Measurements from ENCODE around the gene FUBP1. TPM values are rescaled to one million over a fixed set of nuclear protein-coding genes. Genes with fewer than 3 reads are reported as not detected.

The FUBP1 gene
- total RNA-seq, 1 experiment from 2014 or later: 295 TPM

GRCh38 chr1:77976433-77977076 lies 2.3 kb downstream of the FUBP1 start:
- Histone ChIP-seq H3K4me1 (0 out of 2 replicates have a peak, but pooled peaks cover 8% of the 10 kb centered on the region), H3K27me3 (no peaks in the 10 kb centered on the region), H3K9me3 (replicated peaks) (no peaks in the 10 kb centered on the region), H3K27ac (no peak overlapping the region), H3K36me3 (peaks cover 51% of the 10 kb centered on the region), H3K4me3 (peak overlapping the region; percentile 93)
- DNase-seq: peak in 1 of 2 experiments; percentile 10

- DNase-seq: no peak
- Histone ChIP-seq H3K9me3 (replicated peaks) (no peaks in the 10 kb centered on the region), H3K4me1 (0 out of 2 replicates have a peak, but pooled peaks cover 8% of the 10 kb centered on the region), H3K27me3 (no peaks in the 10 kb centered on the region), H3K27ac (no peak overlapping the region), H3K36me3 (peaks cover 55% of the 10 kb centered on the region), H3K4me3 (peak overlapping the region; percentile 5; the same call in 1 of the 2 replicates)
Observed at GRCh38 chr1:77975907-77976306, 3.0 kb downstream of the FUBP1 start.

GRCh38 chr1:77975386-77975785 lies 3.5 kb downstream of the FUBP1 start:
- 0 out of 2 replicates have a peak, but pooled peaks cover 4% of the 10 kb centered on the region for H3K4me1 ChIP-seq
- H3K9me3 ChIP-seq (replicated peaks): no peaks in the 10 kb centered on the region
- no peaks in the 10 kb centered on the region for H3K27me3 ChIP-seq
- no peak overlapping the region for H3K27ac ChIP-seq
- H3K4me3 ChIP-seq: no peak overlapping the region
- H3K36me3 ChIP-seq: peaks cover 59% of the 10 kb centered on the region
- DNase-seq: no peak

GRCh38 chr1:77972080-77972479 lies 6.8 kb downstream of the FUBP1 start:
- Histone ChIP-seq H3K36me3 (peaks cover 84% of the 10 kb centered on the region), H3K9me3 (replicated peaks) (no peaks in the 10 kb centered on the region), H3K4me1 (0 out of 2 replicates have a peak, but pooled peaks cover 4% of the 10 kb centered on the region), H3K27ac (no peak overlapping the region), H3K4me3 (no peak overlapping the region), H3K27me3 (no peaks in the 10 kb centered on the region)
- no peak for DNase-seq

- peaks cover 86% of the 10 kb centered on the region for H3K36me3 ChIP-seq
- H3K9me3 ChIP-seq (replicated peaks): no peaks in the 10 kb centered on the region
- no peak for DNase-seq
Observed at GRCh38 chr1:77970192-77970591, 8.7 kb downstream of the FUBP1 start.

GRCh38 chr1:77966291-77966690 lies 12.6 kb downstream of the FUBP1 start:
- no peaks in the 10 kb centered on the region for H3K9me3 ChIP-seq (replicated peaks)
- H3K4me3 ChIP-seq: no peak overlapping the region
- peaks cover 97% of the 10 kb centered on the region for H3K36me3 ChIP-seq

More at GRCh38 chr1:77970192-77970591, 8.7 kb downstream of the FUBP1 start:
- Histone ChIP-seq H3K27me3 (no peaks in the 10 kb centered on the region), H3K4me1 (no peaks in the 10 kb centered on the region), H3K27ac (no peak overlapping the region), H3K4me3 (no peak overlapping the region)

GRCh38 chr1:77961392-77961791 lies 17.5 kb downstream of the FUBP1 start:
- H3K9me3 ChIP-seq (replicated peaks): no peaks in the 10 kb centered on the region
- H3K27ac ChIP-seq: no peak overlapping the region
- no peak overlapping the region for H3K4me3 ChIP-seq
- H3K36me3 ChIP-seq: peaks cover 100% of the 10 kb centered on the region
- H3K4me1 ChIP-seq: no peaks in the 10 kb centered on the region
- no peak for DNase-seq
- H3K27me3 ChIP-seq: no peaks in the 10 kb centered on the region

More at GRCh38 chr1:77966291-77966690, 12.6 kb downstream of the FUBP1 start:
- no peak for DNase-seq
- no peaks in the 10 kb centered on the region for H3K27me3 ChIP-seq
- no peaks in the 10 kb centered on the region for H3K4me1 ChIP-seq
- H3K27ac ChIP-seq: no peak overlapping the region

- Histone ChIP-seq H3K4me3 (no peak overlapping the region), H3K36me3 (peaks cover 100% of the 10 kb centered on the region), H3K27ac (no peak overlapping the region), H3K27me3 (no peaks in the 10 kb centered on the region), H3K9me3 (replicated peaks) (no peaks in the 10 kb centered on the region), H3K4me1 (no peaks in the 10 kb centered on the region)
- no peak for DNase-seq
Observed at GRCh38 chr1:77958850-77959249, 20.0 kb downstream of the FUBP1 start.

- Histone ChIP-seq H3K27me3 (no peaks in the 10 kb centered on the region), H3K9me3 (replicated peaks) (no peaks in the 10 kb centered on the region), H3K27ac (no peak overlapping the region), H3K4me3 (no peak overlapping the region), H3K4me1 (no peaks in the 10 kb centered on the region), H3K36me3 (peaks cover 100% of the 10 kb centered on the region)
- no peak for DNase-seq
Observed at GRCh38 chr1:77958391-77958790, 20.5 kb downstream of the FUBP1 start.

- peaks cover 99% of the 10 kb centered on the region for H3K36me3 ChIP-seq
Observed at GRCh38 chr1:77956464-77956863, 22.4 kb downstream of the FUBP1 start.

GRCh38 chr1:77955709-77956108 lies 23.2 kb downstream of the FUBP1 start:
- Histone ChIP-seq H3K4me1 (no peaks in the 10 kb centered on the region), H3K36me3 (peaks cover 99% of the 10 kb centered on the region), H3K9me3 (replicated peaks) (no peaks in the 10 kb centered on the region), H3K27me3 (no peaks in the 10 kb centered on the region), H3K4me3 (no peak overlapping the region), H3K27ac (no peak overlapping the region)
- DNase-seq: no peak

More at GRCh38 chr1:77956464-77956863, 22.4 kb downstream of the FUBP1 start:
- Histone ChIP-seq H3K9me3 (replicated peaks) (no peaks in the 10 kb centered on the region), H3K27me3 (no peaks in the 10 kb centered on the region), H3K4me1 (no peaks in the 10 kb centered on the region), H3K27ac (no peak overlapping the region), H3K4me3 (no peak overlapping the region)
- no peak for DNase-seq

- no peak for DNase-seq
- Histone ChIP-seq H3K9me3 (replicated peaks) (no peaks in the 10 kb centered on the region), H3K4me3 (no peak overlapping the region), H3K27ac (no peak overlapping the region), H3K36me3 (peaks cover 99% of the 10 kb centered on the region), H3K27me3 (no peaks in the 10 kb centered on the region), H3K4me1 (no peaks in the 10 kb centered on the region)
Observed at GRCh38 chr1:77954521-77954920, 24.4 kb downstream of the FUBP1 start.

- no peaks in the 10 kb centered on the region for H3K4me1 ChIP-seq
- H3K9me3 ChIP-seq (replicated peaks): no peaks in the 10 kb centered on the region
- no peak overlapping the region for H3K27ac ChIP-seq
- DNase-seq: no peak
- no peaks in the 10 kb centered on the region for H3K27me3 ChIP-seq
- peaks cover 97% of the 10 kb centered on the region for H3K36me3 ChIP-seq
- H3K4me3 ChIP-seq: no peak overlapping the region
Observed at GRCh38 chr1:77953907-77954306, 25.0 kb downstream of the FUBP1 start.

GRCh38 chr1:77951328-77951727 lies 27.5 kb downstream of the FUBP1 start:
- H3K27me3 ChIP-seq: no peaks in the 10 kb centered on the region
- no peaks in the 10 kb centered on the region for H3K4me1 ChIP-seq
- no peaks in the 10 kb centered on the region for H3K9me3 ChIP-seq (replicated peaks)
- DNase-seq: no peak
- no peak overlapping the region for H3K4me3 ChIP-seq
- H3K36me3 ChIP-seq: peaks cover 97% of the 10 kb centered on the region
- H3K27ac ChIP-seq: no peak overlapping the region

GRCh38 chr1:77950873-77951272 lies 28.0 kb downstream of the FUBP1 start:
- H3K27ac ChIP-seq: no peak overlapping the region
- H3K27me3 ChIP-seq: no peaks in the 10 kb centered on the region
- H3K4me1 ChIP-seq: no peaks in the 10 kb centered on the region
- no peaks in the 10 kb centered on the region for H3K9me3 ChIP-seq (replicated peaks)
- no peak for DNase-seq
- peaks cover 97% of the 10 kb centered on the region for H3K36me3 ChIP-seq
- H3K4me3 ChIP-seq: no peak overlapping the region

Data from SJCRH30 (cell line).